Cardiac ventricle fibroblast (primary cell): ENCODE measurements around the gene PRSS50. TPM values are rescaled to one million over a fixed set of nuclear protein-coding genes. Genes with fewer than 3 reads are reported as not detected.

Experiments used
- total RNA-seq: library from RNA; depleted of rRNA; stranded (reverse); fragments of >200 nt; gene quantifications from 2 replicates; pipeline ENCODE4 v1.2.3, GENCODE V29; 2015

The PRSS50 gene, protein sequence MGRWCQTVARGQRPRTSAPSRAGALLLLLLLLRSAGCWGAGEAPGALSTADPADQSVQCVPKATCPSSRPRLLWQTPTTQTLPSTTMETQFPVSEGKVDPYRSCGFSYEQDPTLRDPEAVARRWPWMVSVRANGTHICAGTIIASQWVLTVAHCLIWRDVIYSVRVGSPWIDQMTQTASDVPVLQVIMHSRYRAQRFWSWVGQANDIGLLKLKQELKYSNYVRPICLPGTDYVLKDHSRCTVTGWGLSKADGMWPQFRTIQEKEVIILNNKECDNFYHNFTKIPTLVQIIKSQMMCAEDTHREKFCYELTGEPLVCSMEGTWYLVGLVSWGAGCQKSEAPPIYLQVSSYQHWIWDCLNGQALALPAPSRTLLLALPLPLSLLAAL
- total RNA-seq, result not detected in 2 replicates

DNA sequence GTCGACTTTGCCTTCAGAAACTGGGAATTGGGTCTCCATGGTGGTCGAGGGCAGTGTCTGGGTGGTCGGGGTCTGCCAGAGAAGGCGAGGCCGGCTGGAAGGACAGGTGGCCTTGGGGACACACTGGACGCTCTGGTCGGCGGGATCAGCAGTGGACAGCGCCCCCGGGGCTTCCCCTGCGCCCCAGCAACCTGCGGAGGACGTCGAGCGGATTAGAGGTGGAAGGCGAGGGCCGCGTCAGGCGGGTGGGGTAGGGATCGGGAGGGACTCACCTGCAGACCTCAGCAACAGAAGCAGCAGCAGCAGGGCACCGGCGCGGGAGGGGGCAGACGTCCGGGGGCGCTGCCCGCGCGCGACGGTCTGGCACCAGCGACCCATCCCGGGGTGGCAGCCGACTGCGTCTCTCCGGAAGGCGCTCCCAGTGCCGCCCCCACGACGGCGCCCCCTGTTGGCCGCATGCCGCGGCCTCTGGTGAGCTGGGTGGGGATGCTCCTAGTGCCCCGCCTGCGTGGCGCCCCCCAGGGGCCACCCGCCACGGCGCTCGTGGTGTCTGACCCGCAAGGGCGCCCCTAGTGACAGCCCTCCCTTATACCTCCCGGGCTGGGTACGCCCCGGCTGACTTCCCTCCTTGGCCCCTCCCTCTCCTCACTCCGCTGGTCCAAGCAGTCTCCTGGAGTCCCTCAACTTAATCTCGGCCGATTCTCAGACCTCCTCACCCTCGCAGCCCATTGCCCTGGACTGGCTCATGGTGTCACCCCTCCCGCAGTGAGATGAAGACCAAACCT is at the start of gene PRSS50:
Gene PRSS50, minus strand, starts transcription at position 423 of the 785 bp plus-strand sequence. Its CDS starts 45 bp downstream, at position 378.

DNA sequence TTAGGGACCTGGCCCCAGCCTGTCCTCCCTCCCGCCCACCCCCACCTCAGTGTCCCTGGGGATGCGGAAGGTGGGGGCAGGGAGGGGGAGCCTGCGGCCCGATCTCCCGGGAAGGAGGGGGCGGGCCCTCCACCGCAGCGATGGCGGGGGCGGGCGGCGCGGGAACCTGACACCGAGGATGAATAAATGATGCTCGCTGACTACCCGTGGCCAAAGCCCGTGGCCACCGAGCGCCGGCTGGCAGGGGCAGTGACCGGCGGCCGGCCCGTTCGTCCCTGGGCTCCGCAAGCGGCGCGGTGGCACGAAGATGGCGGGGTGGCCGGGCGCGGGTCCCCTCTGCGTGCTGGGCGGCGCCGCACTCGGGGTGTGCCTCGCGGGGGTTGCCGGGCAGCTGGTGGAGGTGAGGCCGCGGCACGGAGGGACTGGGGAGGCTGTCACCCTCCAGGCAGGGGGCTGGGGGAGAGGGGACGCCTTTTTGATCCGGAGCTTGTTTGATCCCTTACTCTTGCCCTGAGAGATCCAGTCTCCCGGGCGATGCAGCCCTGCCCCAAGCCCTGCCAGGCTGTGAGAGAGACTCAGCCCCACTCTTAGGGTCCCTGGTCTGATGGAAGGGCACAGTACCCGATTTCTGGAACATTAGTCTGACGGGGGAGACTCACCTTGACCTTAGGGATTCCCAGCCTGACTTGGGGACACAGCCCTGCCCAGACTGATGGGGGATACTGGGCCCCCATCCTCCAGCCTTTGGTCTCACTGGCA is 16.3 kb downstream of the PRSS50 start, which contains the start of gene TMIE:
Gene TMIE, plus strand, starts transcription at position 212 of the 759 bp plus-strand sequence. Its CDS starts 96 bp downstream, at position 308.

DNA sequence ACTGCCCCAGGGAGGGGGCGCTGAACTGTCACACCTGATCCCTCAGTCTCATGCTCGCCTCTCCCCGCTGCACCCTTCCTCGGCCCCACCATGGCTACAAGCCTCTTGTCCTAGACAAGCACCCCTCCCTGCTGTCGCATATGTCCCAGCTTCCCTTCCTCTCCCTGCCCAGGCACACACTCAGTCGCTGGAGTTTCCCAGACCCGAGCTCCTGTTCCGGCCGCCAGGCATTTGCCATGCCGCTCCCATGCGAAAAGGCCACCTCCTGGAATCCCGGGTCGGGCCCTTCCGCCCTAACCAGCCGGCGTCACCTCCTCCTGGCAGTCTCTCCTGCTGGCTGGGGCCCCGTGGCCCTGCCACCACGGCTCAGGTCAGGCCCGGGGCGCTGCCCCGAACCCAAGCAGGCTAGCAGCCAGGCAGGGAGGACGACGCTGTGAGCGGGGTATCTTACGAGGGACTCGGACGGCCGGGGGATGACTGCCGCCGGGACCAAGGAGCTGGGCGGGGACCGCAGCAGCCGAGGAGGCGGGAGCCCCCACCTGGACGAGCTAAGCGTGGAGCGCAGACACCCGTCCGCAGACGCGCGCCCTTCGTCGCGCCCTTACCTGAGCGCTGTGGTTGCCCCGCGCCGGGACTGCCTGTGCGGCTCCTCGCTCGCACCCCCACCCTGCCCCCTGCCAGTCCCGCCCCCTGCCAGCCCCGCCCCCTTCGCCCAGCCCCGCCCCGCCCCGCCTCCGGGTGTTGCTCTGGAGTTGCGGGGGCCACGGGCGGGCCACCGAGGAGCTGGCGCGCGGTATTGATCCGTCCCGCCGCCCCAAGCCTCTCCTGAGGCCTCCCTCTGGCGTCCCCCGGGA is 24.4 kb downstream of the PRSS50 start, which contains the start of gene ALS2CL:
Gene ALS2CL, minus strand, starts transcription at position 642 of the 854 bp plus-strand sequence. CDS start 4,239 bp downstream, outside the sequence.

Other genes starting within 250 kb of the PRSS50 start
- gene RTP3, start 219.9 kb downstream of the PRSS50 start, total RNA-seq, result not detected in 2 replicates
- 0.10 and 0.37 TPM in 2 replicates for gene LRRC2, start 151.6 kb downstream of the PRSS50 start, total RNA-seq
- gene FAM240A, start 105.3 kb downstream of the PRSS50 start, total RNA-seq, result not detected in 2 replicates
- gene ALS2CL, start 24.2 kb downstream of the PRSS50 start, total RNA-seq, result 0.19 and 0.29 TPM in 2 replicates
- gene TMIE, start 16.5 kb downstream of the PRSS50 start, total RNA-seq, result not detected in 2 replicates
- gene MYL3, start 145.6 kb upstream of the PRSS50 start, total RNA-seq, result 1.7 and 2.9 TPM in 2 replicates
- 8.4 and 12.4 TPM in 2 replicates for gene PTH1R, start 159.9 kb upstream of the PRSS50 start, total RNA-seq